Measurements from ENCODE around the gene CCDC102B. TPM values are rescaled to one million over a fixed set of nuclear protein-coding genes. Genes with fewer than 3 reads are reported as not detected.
"Not testable (repeated sequence)": the region's sequence is repeated elsewhere in the genome, so short reads cannot be mapped to it uniquely, and the experiment has no call there.

The CCDC102B gene
- total RNA-seq, 4 donors from 2014 or later: 3.8 to 15.1 (median 4.9) TPM

GRCh38 chr18:68861365-68861764 lies 63.5 kb downstream of the CCDC102B start:
- Histone ChIP-seq H3K4me1 (no peaks in the 10 kb centered on the region), H3K36me3 (no peaks in the 10 kb centered on the region), H3K9me3 (no peaks in the 10 kb centered on the region), H3K4me3 (no peak overlapping the region), H3K27ac (no peak overlapping the region), H3K27me3 (no peaks in the 10 kb centered on the region)
- WGBS, 2 donors (ENCODE audit: low coverage in 1 of 2): 84 to 100% methylated on average over 2 of the region's 2 CpGs
- ATAC-seq: no peak
- TF ChIP-seq, protein P1, sequence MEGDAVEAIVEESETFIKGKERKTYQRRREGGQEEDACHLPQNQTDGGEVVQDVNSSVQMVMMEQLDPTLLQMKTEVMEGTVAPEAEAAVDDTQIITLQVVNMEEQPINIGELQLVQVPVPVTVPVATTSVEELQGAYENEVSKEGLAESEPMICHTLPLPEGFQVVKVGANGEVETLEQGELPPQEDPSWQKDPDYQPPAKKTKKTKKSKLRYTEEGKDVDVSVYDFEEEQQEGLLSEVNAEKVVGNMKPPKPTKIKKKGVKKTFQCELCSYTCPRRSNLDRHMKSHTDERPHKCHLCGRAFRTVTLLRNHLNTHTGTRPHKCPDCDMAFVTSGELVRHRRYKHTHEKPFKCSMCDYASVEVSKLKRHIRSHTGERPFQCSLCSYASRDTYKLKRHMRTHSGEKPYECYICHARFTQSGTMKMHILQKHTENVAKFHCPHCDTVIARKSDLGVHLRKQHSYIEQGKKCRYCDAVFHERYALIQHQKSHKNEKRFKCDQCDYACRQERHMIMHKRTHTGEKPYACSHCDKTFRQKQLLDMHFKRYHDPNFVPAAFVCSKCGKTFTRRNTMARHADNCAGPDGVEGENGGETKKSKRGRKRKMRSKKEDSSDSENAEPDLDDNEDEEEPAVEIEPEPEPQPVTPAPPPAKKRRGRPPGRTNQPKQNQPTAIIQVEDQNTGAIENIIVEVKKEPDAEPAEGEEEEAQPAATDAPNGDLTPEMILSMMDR (IDR thresholded peaks at IDR 0.05): no peak
- TF ChIP-seq EP300 (IDR thresholded peaks at IDR 0.05) (no peak), POLR2AphosphoS5 (IDR thresholded peaks at IDR 0.05) (no peak), POLR2A (IDR thresholded peaks at IDR 0.05) (no peak)

- TF ChIP-seq, protein P1 (IDR thresholded peaks at IDR 0.05): no peak
- no peak for TF ChIP-seq POLR2A (IDR thresholded peaks at IDR 0.05)
- TF ChIP-seq POLR2AphosphoS5 (IDR thresholded peaks at IDR 0.05): no peak
- no peak for TF ChIP-seq EP300 (IDR thresholded peaks at IDR 0.05)
- H3K4me1 ChIP-seq: no peaks in the 10 kb centered on the region
- H3K27ac ChIP-seq: no peak overlapping the region
- 89 to 94% methylated on average over 2 of the region's 2 CpGs for WGBS, 2 donors (ENCODE audit: low coverage in 1 of 2)
- H3K27me3 ChIP-seq: no peaks in the 10 kb centered on the region
- no peaks in the 10 kb centered on the region for H3K9me3 ChIP-seq
- no peak for ATAC-seq
- H3K36me3 ChIP-seq: no peaks in the 10 kb centered on the region
- no peak overlapping the region for H3K4me3 ChIP-seq
These were observed 67.1 kb downstream of the CCDC102B start for GRCh38 chr18:68865021-68865420.

DNA sequence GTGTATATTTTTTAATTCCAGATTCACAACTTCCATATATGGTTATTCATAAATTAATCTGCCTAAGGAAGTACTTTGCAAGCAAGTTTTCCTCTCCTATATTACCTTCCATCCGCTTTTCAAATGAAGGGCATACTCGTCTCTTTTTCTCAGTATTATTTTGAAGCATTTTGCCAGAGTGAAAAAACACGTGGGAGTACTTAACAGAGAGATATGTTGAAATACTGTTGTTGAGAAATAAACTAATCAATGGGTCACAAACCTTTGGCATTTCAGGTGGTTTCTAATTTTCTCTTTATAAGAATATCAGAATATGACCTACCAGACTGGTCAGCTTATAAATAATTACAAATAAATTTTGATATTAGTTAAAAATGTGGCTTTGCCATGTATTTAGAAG lies 67.6 kb downstream of the CCDC102B start:
- TF ChIP-seq, protein P1 (IDR thresholded peaks at IDR 0.05): no peak
- TF ChIP-seq POLR2AphosphoS5 (IDR thresholded peaks at IDR 0.05) (no peak), EP300 (IDR thresholded peaks at IDR 0.05) (no peak), POLR2A (IDR thresholded peaks at IDR 0.05) (no peak)
- no peaks in the 10 kb centered on the region for H3K36me3 ChIP-seq
- H3K27me3 ChIP-seq: no peaks in the 10 kb centered on the region
- WGBS, 2 donors (ENCODE audit: low coverage in 1 of 2): 84 to 92% methylated on average over 2 to 3 of the region's 3 CpGs
- H3K4me1 ChIP-seq: no peaks in the 10 kb centered on the region
- no peak for ATAC-seq
- no peak overlapping the region for H3K4me3 ChIP-seq
- H3K27ac ChIP-seq: no peak overlapping the region
- no peaks in the 10 kb centered on the region for H3K9me3 ChIP-seq

DNA sequence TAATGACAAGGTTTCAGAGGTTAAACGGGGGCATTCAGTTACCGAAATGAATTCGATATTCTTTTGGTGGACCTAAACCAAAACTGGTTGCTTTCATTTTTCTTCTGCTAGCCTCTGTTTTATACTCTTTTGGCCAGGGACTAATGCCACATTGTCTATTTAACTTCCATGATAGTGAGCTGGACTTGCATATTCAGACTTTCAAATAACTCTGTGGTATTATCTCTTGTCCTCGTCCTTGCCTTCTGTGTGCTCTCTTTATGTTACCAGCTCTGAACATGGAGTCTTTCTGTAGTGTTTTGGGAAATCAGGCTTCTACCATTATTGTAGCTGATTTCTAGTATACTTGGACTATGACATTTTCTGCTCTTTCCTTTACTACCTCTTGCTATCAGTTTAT lies 75.1 kb downstream of the CCDC102B start:
- Histone ChIP-seq H3K9me3 (no peaks in the 10 kb centered on the region), H3K4me3 (no peak overlapping the region), H3K36me3 (no peaks in the 10 kb centered on the region), H3K27ac (no peak overlapping the region), H3K27me3 (no peaks in the 10 kb centered on the region), H3K4me1 (no peaks in the 10 kb centered on the region)
- no peak for TF ChIP-seq POLR2AphosphoS5 (IDR thresholded peaks at IDR 0.05)
- 83 to 84% methylated on average over 3 to 4 of the region's 4 CpGs for WGBS, 2 donors (ENCODE audit: low coverage in 1 of 2)
- ATAC-seq: no peak

GRCh38 chr18:68874361-68874760 lies 76.5 kb downstream of the CCDC102B start:
- Histone ChIP-seq H3K4me3 (no peak overlapping the region), H3K9me3 (no peaks in the 10 kb centered on the region), H3K36me3 (no peaks in the 10 kb centered on the region), H3K4me1 (no peaks in the 10 kb centered on the region), H3K27me3 (no peaks in the 10 kb centered on the region), H3K27ac (no peak overlapping the region)
- no peak for TF ChIP-seq EP300 (IDR thresholded peaks at IDR 0.05)
- TF ChIP-seq, protein P1 (IDR thresholded peaks at IDR 0.05): no peak
- TF ChIP-seq POLR2A (IDR thresholded peaks at IDR 0.05): no peak
- TF ChIP-seq POLR2AphosphoS5 (IDR thresholded peaks at IDR 0.05): no peak
- 86 to 93% methylated on average over 1 of the region's 1 CpG for WGBS, 2 donors (ENCODE audit: low coverage in 1 of 2)
- ATAC-seq: no peak

GRCh38 chr18:68879947-68880346 lies 82.1 kb downstream of the CCDC102B start:
- no CpG with 5 or more reads among the region's 21 CpGs for WGBS, 2 donors (ENCODE audit: low coverage in 1 of 2)
- H3K4me3 ChIP-seq, H3K36me3 ChIP-seq, H3K9me3 ChIP-seq, ATAC-seq, H3K4me1 ChIP-seq, H3K27ac ChIP-seq, H3K27me3 ChIP-seq: not testable (repeated sequence)
